Tibial nerve (tissue), 4 donors: ENCODE data around the gene MDFIC2. TPM values are rescaled to one million over a fixed set of nuclear protein-coding genes. Genes with fewer than 3 reads are reported as not detected.
"Not testable (repeated sequence)": the region's sequence is repeated elsewhere in the genome, so short reads cannot be mapped to it uniquely, and the experiment has no call there.

Source experiments
- DNase-seq, 2 donors: peaks; one replicate each; pipeline ENCODE4 v3.0.0-alpha.2; 2019; ENCODE audit warnings: low spot score in 2 of 2
- H3K27ac ChIP-seq, 4 donors: fragments of 200-600 bp; sonication (generic) in 3 of 4; one replicate each; pipeline ENCODE4 v1.5.1; 2017 to 2019; ENCODE audit warnings: mild to moderate bottlenecking in 1 of 4
- H3K27me3 ChIP-seq, 2 donors: fragments of 200-600 bp; sonication (generic) in 1 of 2; one replicate each; pipeline versions ENCODE4 v1.5.1 to v1.6.0; 2017 to 2019
- H3K36me3 ChIP-seq, 3 donors: fragments of 200-600 bp; sonication (generic); one replicate each; pipeline ENCODE4 v1.5.1; 2018 to 2019
- H3K4me1 ChIP-seq, 4 donors: fragments of 200-600 bp; sonication (generic) in 3 of 4; one replicate each; pipeline ENCODE4 v1.5.1; 2017 to 2019
- H3K4me3 ChIP-seq, 4 donors: fragments of 200-600 bp; sonication (generic) in 3 of 4; one replicate each; pipeline ENCODE4 v1.5.1; 2017 to 2019; ENCODE audit warnings: mild to moderate bottlenecking in 1 of 4, moderate library complexity in 1 of 4
- H3K9me3 ChIP-seq, 4 donors: fragments of 200-600 bp; sonication (generic) in 3 of 4; one replicate each; pipeline ENCODE4 v1.5.1; 2017 to 2019
- EP300 ChIP-seq, 2 donors: sonication (generic); formaldehyde crosslinking; IDR thresholded peaks; one replicate each; pipeline ENCODE4 v1.6.1; 2017; ENCODE audit warnings: antibody characterized with exemption in 2 of 2, mild to moderate bottlenecking in 1 of 2
- POLR2A ChIP-seq, 2 donors: fragments of 450-650 bp; IDR thresholded peaks; one replicate each; pipeline ENCODE4 v1.6.1; 2017; ENCODE audit warnings: antibody characterized with exemption in 2 of 2, mild to moderate bottlenecking in 2 of 2, moderate library complexity in 2 of 2
- WGBS, 2 donors: methylation state at CpG; one replicate each; pipeline ENCODE4 v1.1.5; 2018; 5-methylcytosine and 5-hydroxymethylcytosine counted together
- total RNA-seq, 4 donors: library from RNA; depleted of rRNA; stranded (reverse); fragments of >200 nt; gene quantifications; one replicate each; pipeline ENCODE4 v1.1.0, GENCODE V29; 2016
- TF ChIP-seq, protein P1 (sequence below), 5 experiments: fragments of 200-600 bp in 3 of 5; fragments of 450-650 bp in 2 of 5; sonication (generic) in 3 of 5; IDR thresholded peaks; one replicate each; pipeline ENCODE4 v1.5.1; 2016 to 2019; ENCODE audit warnings: antibody characterized with exemption in 5 of 5, mild to moderate bottlenecking in 3 of 5, moderate library complexity in 2 of 5

Gene MDFIC2
- total RNA-seq, 4 donors from 2014 or later = not detected

DNA sequence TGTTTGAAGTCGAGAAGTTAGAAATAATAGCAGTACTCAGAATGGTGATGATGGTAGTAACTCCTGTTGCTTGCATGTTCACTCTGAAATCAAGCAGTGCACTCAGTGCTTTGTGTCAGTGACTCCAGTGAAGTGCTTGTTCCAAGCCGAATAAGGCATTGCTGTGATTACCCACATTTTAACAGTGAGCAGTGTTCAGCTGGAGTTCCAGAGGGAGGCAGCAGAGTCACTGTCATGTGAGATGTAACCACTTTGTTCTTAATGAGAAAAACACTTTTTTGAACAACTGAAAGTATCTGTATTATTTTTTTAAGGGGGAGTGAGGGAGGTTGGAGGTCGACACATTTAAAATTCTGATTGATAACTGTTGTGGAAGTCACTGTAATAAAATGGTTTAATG lies 3.7 kb downstream of the MDFIC2 start:
- Histone ChIP-seq H3K27ac (no peak overlapping the region), H3K4me3 (no peak overlapping the region), H3K36me3 (no peaks in the 10 kb centered on the region), H3K27me3 (no peaks in the 10 kb centered on the region), H3K9me3 (no peaks in the 10 kb centered on the region), H3K4me1 (no peaks in the 10 kb centered on the region)
- TF ChIP-seq EP300 (IDR thresholded peaks at IDR 0.05) (no peak), POLR2A (IDR thresholded peaks at IDR 0.05) (no peak)
- TF ChIP-seq, protein P1, sequence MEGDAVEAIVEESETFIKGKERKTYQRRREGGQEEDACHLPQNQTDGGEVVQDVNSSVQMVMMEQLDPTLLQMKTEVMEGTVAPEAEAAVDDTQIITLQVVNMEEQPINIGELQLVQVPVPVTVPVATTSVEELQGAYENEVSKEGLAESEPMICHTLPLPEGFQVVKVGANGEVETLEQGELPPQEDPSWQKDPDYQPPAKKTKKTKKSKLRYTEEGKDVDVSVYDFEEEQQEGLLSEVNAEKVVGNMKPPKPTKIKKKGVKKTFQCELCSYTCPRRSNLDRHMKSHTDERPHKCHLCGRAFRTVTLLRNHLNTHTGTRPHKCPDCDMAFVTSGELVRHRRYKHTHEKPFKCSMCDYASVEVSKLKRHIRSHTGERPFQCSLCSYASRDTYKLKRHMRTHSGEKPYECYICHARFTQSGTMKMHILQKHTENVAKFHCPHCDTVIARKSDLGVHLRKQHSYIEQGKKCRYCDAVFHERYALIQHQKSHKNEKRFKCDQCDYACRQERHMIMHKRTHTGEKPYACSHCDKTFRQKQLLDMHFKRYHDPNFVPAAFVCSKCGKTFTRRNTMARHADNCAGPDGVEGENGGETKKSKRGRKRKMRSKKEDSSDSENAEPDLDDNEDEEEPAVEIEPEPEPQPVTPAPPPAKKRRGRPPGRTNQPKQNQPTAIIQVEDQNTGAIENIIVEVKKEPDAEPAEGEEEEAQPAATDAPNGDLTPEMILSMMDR (IDR thresholded peaks at IDR 0.05) = no peak
- 46 to 52% methylated on average over 3 of the region's 3 CpGs for WGBS, 2 donors
- DNase-seq = no peak

DNA sequence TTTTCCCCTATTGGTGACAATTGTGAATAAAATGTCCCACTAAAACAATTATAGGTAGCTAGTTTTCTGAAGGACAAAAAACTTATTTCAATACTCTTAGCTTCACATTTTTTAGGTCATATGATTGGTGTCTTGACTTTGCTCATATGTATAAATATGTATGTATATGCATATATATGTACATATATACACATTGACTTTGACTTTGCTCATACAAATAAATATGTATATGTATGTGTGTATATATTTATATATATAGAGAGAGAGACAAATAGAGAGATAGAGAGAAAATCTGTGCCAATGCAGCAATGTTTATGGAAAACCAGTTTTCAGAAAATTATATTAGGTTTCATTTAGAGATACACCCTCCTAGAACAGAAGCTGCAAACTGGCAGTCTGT lies 5.7 kb downstream of the MDFIC2 start:
- Histone ChIP-seq H3K27me3 (no peaks in the 10 kb centered on the region), H3K4me1 (no peaks in the 10 kb centered on the region), H3K9me3 (no peaks in the 10 kb centered on the region), H3K36me3 (no peaks in the 10 kb centered on the region), H3K4me3 (no peak overlapping the region), H3K27ac (no peak overlapping the region)
- no peak for DNase-seq
- TF ChIP-seq, protein P1 (IDR thresholded peaks at IDR 0.05) = no peak
- TF ChIP-seq POLR2A (IDR thresholded peaks at IDR 0.05) (no peak), EP300 (IDR thresholded peaks at IDR 0.05) (no peak)

GRCh38 chr3:70298385-70298784 lies 14.1 kb downstream of the MDFIC2 start:
- H3K27ac ChIP-seq = no peak overlapping the region
- DNase-seq = no peak
- WGBS, 2 donors = 63 to 69% methylated on average over 3 of the region's 3 CpGs
- no peaks in the 10 kb centered on the region for H3K27me3 ChIP-seq
- no peak overlapping the region for H3K4me3 ChIP-seq
- TF ChIP-seq, protein P1 (IDR thresholded peaks at IDR 0.05) = no peak
- TF ChIP-seq EP300 (IDR thresholded peaks at IDR 0.05) = no peak
- TF ChIP-seq POLR2A (IDR thresholded peaks at IDR 0.05) = no peak
- H3K36me3 ChIP-seq = no peaks in the 10 kb centered on the region
- no peaks in the 10 kb centered on the region for H3K4me1 ChIP-seq
- H3K9me3 ChIP-seq = no peaks in the 10 kb centered on the region

DNA sequence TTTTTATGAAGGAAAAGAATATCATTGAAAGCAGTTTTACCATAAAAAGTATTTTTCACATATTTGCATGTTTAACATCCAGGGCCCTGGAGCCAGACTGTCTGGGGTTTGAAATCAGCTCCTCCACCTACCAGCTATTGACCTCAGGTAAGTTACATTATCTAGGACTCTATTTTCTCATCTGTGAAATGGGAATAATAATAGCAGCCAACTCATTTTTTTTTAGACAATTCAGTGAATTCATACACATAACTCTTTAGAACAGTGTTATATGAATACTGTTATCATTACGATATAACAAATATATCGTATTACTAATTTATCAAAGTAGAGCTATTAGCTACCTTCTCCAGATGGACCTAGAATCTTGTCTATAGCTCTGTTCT lies 21.3 kb downstream of the MDFIC2 start:
- Histone ChIP-seq H3K27ac (no peak overlapping the region), H3K36me3 (no peaks in the 10 kb centered on the region), H3K4me3 (no peak overlapping the region), H3K4me1 (no peaks in the 10 kb centered on the region), H3K9me3 (peaks cover 0 to 6% (median 0%) of the 10 kb centered on the region in 4 donors), H3K27me3 (no peaks in the 10 kb centered on the region)
- 96 to 99% methylated on average over 2 of the region's 2 CpGs for WGBS, 2 donors
- DNase-seq = no peak
- TF ChIP-seq, protein P1 (IDR thresholded peaks at IDR 0.05) = no peak
- TF ChIP-seq EP300 (IDR thresholded peaks at IDR 0.05) (no peak), POLR2A (IDR thresholded peaks at IDR 0.05) (no peak)

DNA sequence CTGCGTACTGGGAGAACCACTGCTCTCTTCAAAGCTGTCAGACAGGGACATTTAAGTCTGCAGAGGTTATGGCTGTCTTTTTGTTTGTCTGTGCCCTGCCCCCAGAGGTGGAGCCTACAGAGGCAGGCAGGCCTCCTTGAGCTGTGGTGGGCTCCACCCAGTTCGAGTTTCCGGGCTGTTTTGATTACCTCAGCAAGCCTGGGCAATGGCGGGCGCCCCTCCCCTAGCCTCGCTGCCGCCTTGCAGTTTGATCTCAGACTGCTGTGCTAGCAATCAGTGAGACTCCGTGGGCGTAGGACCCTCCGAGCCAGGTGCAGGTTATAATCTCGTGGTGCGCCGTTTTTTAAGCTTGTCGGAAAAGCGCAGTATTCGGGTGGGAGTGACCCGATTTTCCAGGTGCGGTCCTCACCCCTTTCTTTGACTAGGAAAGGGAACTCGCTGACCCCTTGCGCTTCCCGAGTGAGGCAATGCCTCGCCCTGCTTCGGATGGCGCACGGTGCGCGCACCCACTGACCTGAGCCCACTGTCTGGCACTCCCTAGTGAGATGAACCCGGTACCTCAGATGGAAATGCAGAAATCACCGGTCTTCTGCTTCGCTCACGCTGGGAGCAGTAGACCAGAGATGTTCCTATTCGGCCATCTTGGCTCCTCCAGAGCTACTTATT lies 21.9 kb downstream of the MDFIC2 start:
- not testable (repeated sequence) for H3K4me3 ChIP-seq, DNase-seq, H3K4me1 ChIP-seq, H3K36me3 ChIP-seq, H3K27ac ChIP-seq, H3K9me3 ChIP-seq, H3K27me3 ChIP-seq
- 93 to 96% methylated on average over 32 of the region's 32 CpGs for WGBS, 2 donors

DNA sequence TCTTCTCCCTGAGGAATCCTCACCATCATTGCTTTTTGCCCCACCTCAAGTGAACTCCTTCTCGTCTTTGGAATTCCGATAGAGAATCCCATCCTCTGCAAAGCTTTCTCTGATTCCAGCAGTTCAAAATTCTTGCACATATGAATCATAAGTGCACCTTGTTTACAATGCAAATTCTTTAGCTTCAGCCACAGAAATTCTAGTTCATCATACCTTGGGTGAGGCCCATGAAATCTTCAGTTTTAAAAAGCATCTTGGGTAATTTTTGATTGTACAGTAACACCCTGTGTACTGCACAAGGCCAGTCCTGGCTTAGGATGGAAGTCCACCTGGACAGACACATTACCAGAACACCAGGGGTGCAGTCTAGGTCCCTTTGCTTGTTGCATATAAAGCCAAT lies 30.8 kb downstream of the MDFIC2 start:
- H3K27me3 ChIP-seq = no peaks in the 10 kb centered on the region
- H3K36me3 ChIP-seq = no peaks in the 10 kb centered on the region
- H3K9me3 ChIP-seq = peaks cover 0 to 6% (median 0%) of the 10 kb centered on the region in 4 donors
- TF ChIP-seq EP300 (IDR thresholded peaks at IDR 0.05) (no peak), POLR2A (IDR thresholded peaks at IDR 0.05) (no peak)
- TF ChIP-seq, protein P1 (IDR thresholded peaks at IDR 0.05) = no peak
- H3K4me3 ChIP-seq = no peak overlapping the region
- 79 to 86% methylated on average over 2 of the region's 2 CpGs for WGBS, 2 donors
- no peak overlapping the region for H3K27ac ChIP-seq
- no peaks in the 10 kb centered on the region for H3K4me1 ChIP-seq
- no peak for DNase-seq
